Retina (tissue), 1 donor: ENCODE results near the gene ARHGAP21.
A peak's percentile ranks its signal among the peaks of the same experiment; 100 is the strongest.
"Not testable (repeated sequence)": the region's sequence is repeated elsewhere in the genome, so short reads cannot be mapped to it uniquely, and the experiment has no call there.

Experiments used
- DNase-seq: peaks from one replicate; pipeline ENCODE4 v3.0.0-alpha.2; 2016

Gene ARHGAP21

GRCh38 chr10:24680647-24681524, 42.8 kb downstream of the ARHGAP21 start:
- no peak for DNase-seq

GRCh38 chr10:24678757-24679156, 44.9 kb downstream of the ARHGAP21 start:
- no peak for DNase-seq

GRCh38 chr10:24674892-24675632, 48.6 kb downstream of the ARHGAP21 start:
- DNase-seq = no peak

GRCh38 chr10:24670964-24671670, 52.6 kb downstream of the ARHGAP21 start:
- DNase-seq = no peak

- DNase-seq = no peak
Measured at GRCh38 chr10:24669285-24669852, 54.3 kb downstream of the ARHGAP21 start.

GRCh38 chr10:24668247-24668646, 55.4 kb downstream of the ARHGAP21 start:
- no peak for DNase-seq

- no peak for DNase-seq
Measured at GRCh38 chr10:24664991-24665390, 58.7 kb downstream of the ARHGAP21 start.

- no peak for DNase-seq
Measured at GRCh38 chr10:24661376-24661775, 62.3 kb downstream of the ARHGAP21 start.

GRCh38 chr10:24658319-24658718, 65.4 kb downstream of the ARHGAP21 start:
- DNase-seq = not testable (repeated sequence)

- not testable (repeated sequence) for DNase-seq
Measured at GRCh38 chr10:24656326-24656725, 67.4 kb downstream of the ARHGAP21 start.

GRCh38 chr10:24652381-24652957, 71.2 kb downstream of the ARHGAP21 start:
- no peak for DNase-seq

- no peak for DNase-seq
Measured at GRCh38 chr10:24651923-24652322, 71.8 kb downstream of the ARHGAP21 start.

GRCh38 chr10:24650669-24651391, 72.9 kb downstream of the ARHGAP21 start:
- no peak for DNase-seq

GRCh38 chr10:24645784-24646183, 77.9 kb downstream of the ARHGAP21 start:
- DNase-seq = no peak

- no peak for DNase-seq
Measured at GRCh38 chr10:24645022-24645421, 78.7 kb downstream of the ARHGAP21 start.

GRCh38 chr10:24643679-24644209, 79.9 kb downstream of the ARHGAP21 start:
- DNase-seq = no peak

- peak; percentile 32 for DNase-seq
Measured at GRCh38 chr10:24642921-24643678, 80.6 kb downstream of the ARHGAP21 start.

- DNase-seq = no peak
Measured at GRCh38 chr10:24639124-24639523, 84.6 kb downstream of the ARHGAP21 start.

GRCh38 chr10:24625778-24626177, 97.9 kb downstream of the ARHGAP21 start:
- no peak for DNase-seq

- no peak for DNase-seq
Measured at GRCh38 chr10:24623383-24623782, 100.3 kb downstream of the ARHGAP21 start.

GRCh38 chr10:24622781-24623301, 100.8 kb downstream of the ARHGAP21 start:
- peak; percentile 15 for DNase-seq
